NT2/D1 (cell line): ENCODE data around the gene LRIG3.

Experiments
- SUZ12 ChIP-seq: IDR thresholded peaks from 2 replicates; pipeline ENCODE4 v1.6.1; 2011; ENCODE audit not compliant: insufficient read length, insufficient read depth; ENCODE audit errors: extremely low read depth
- YY1 ChIP-seq: IDR thresholded peaks from 2 replicates; pipeline ENCODE4 v1.6.1; 2011; ENCODE audit not compliant: insufficient read length, insufficient read depth
- ZNF274 ChIP-seq: IDR thresholded peaks from 2 replicates; pipeline ENCODE4 v1.6.1; 2011; ENCODE audit warnings: mild to moderate bottlenecking, low read depth, low read length

GRCh38 chr12:58844161-58844560 is 76.1 kb downstream of the LRIG3 start:
- TF ChIP-seq ZNF274 (no peak), YY1 (no peak), SUZ12 (no peak)
